ENCODE results near the gene FAM120B.

Gene FAM120B

DNA sequence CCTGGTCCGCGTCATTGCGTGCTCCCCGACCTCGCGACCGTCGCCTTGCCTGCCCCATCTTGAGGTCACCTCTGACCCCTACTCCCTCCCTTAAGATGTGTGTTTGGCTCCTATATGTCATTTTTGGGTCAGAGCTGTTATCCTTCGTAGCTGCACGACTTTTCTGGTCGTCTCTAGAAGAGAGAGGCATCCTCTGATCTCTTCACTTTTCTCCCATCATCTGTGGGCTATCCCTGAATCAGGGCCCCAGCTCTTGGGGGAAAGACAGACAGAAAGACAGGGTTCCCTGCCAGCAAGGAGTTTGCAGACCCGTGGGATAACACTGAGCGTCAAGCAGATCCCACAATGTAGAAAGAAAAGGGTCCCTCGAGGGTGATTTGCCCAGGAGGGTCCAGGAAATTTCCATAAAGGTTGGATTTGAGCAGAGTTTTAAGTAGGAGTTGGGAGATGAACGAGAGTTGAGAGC lies 555 bp downstream of the FAM120B start:
- H3K4me3 ChIP-seq (ENCODE audit: low read depth, low read length): peak overlapping the region; percentile 100
- TF ChIP-seq, protein P1, sequence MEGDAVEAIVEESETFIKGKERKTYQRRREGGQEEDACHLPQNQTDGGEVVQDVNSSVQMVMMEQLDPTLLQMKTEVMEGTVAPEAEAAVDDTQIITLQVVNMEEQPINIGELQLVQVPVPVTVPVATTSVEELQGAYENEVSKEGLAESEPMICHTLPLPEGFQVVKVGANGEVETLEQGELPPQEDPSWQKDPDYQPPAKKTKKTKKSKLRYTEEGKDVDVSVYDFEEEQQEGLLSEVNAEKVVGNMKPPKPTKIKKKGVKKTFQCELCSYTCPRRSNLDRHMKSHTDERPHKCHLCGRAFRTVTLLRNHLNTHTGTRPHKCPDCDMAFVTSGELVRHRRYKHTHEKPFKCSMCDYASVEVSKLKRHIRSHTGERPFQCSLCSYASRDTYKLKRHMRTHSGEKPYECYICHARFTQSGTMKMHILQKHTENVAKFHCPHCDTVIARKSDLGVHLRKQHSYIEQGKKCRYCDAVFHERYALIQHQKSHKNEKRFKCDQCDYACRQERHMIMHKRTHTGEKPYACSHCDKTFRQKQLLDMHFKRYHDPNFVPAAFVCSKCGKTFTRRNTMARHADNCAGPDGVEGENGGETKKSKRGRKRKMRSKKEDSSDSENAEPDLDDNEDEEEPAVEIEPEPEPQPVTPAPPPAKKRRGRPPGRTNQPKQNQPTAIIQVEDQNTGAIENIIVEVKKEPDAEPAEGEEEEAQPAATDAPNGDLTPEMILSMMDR (conservative IDR thresholded peaks at IDR 0.05; ENCODE audit: low read depth, low read length): no peak
- no peak for DNase-seq (ENCODE audit: low read depth)

DNA sequence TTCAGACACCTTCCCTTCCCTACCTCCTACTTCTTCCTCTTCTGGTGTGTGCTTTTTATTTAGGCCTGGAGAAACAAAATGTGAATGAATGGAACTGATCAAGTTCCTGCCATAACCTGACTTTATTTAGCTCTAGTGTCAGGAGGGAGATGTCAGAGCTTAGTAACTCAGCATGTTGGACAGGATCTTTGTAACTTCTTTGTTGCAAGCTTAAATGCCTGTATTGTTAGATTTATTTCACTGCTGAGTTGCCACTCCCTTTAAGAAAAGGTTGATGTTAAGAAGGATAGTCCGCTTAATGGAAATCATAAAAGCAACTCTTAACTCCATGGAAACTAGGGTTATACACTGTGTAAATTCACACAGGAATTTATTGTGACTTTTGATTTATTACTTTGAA lies 2.2 kb downstream of the FAM120B start:
- no peak overlapping the region for H3K4me3 ChIP-seq (ENCODE audit: low read depth, low read length)
- TF ChIP-seq, protein P1 (conservative IDR thresholded peaks at IDR 0.05; ENCODE audit: low read depth, low read length): no peak
- DNase-seq (ENCODE audit: low read depth): no peak

DNA sequence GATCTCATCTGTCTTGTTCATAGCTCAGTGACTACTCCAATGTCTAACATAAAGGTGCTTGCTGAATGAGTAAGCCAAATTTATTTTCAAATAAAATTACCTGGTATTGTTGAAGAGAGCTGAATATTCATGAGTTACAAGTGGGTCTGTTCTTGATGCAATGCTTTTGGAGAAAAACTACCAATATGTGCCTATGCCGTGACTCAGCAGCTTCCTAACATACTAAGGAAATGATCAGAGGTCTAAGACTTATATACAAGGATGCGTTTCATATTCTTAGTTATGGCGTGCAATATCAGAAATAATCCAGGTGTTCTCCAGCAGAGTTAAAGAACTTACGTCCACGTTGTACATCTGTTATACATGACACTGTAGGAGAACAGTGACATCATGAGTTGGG lies 5.1 kb downstream of the FAM120B start:
- DNase-seq (ENCODE audit: low read depth): peak; percentile 22
- H3K4me3 ChIP-seq (ENCODE audit: low read depth, low read length): no peak overlapping the region
- TF ChIP-seq, protein P1 (conservative IDR thresholded peaks at IDR 0.05; ENCODE audit: low read depth, low read length): no peak

DNA sequence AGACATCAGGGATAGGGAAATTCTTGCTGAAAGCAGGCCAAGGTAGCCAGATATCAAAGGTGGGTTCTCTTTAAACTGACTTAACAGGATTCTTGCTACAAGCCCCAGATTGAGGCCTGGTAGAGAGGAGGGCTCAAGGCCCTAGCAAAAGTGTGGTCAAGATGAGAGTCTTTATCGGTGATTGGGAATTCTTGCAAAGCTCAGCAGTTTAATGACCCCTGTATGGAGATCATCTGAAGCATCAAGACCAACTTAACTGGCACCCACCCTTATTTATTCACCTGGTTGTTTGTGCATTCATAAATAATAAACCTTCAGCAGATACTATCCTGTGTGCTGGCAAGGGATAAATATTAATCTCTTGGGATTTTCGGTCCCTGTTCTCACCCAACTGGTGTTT lies 6.3 kb downstream of the FAM120B start:
- TF ChIP-seq, protein P1 (conservative IDR thresholded peaks at IDR 0.05; ENCODE audit: low read depth, low read length): no peak
- DNase-seq (ENCODE audit: low read depth): no peak
- no peak overlapping the region for H3K4me3 ChIP-seq (ENCODE audit: low read depth, low read length)

DNA sequence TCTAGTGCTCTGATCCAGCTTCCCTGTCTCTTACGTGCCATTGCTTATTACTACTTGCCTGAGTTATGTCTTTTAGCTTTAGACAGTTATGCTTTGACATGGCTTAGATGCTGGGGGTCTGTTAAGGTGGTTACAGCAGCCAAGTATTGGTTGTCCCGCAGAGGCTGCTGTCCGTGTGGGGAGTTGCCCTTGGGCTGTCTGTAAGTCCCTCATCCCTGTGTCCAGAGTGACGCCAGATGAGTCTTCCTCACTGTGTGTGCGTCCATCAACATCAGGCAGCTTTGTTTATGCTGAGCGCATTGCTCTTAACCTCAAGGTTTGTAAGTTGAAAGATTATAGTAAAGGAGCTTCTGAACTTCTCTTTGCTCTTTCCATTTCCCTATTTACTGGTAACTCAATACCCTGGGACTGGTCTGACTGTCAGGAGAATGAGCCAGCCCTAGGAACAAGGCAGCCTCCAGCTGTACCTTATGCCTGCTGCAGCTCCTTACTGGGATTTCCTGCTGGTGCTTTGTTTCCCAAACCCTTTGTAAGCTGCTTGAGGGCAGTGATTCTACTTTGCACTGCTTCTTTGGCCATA lies 7.2 kb downstream of the FAM120B start:
- TF ChIP-seq, protein P1 (conservative IDR thresholded peaks at IDR 0.05; ENCODE audit: low read depth, low read length): no peak
- peak; percentile 42 for DNase-seq (ENCODE audit: low read depth)
- no peak overlapping the region for H3K4me3 ChIP-seq (ENCODE audit: low read depth, low read length)

DNA sequence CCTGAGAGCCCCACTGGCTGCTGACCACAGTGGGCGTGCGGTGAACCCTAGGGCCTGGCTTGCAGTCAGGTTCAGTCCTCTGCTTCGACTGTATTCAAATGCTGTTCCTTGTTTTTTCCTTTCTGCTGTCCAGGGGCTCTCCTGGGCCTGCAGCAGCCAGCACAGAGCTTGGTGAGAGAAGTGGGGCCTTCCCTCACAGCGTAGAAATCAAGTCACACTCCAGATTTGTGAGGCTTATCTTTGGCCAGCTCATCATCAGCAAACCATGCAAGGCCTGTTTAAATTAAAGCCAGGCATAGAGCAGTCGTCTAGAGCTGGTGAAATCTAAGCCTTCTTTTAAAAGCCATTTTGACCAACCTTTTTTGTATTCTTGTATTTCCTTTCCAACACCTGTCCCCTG lies 8.4 kb downstream of the FAM120B start:
- H3K4me3 ChIP-seq (ENCODE audit: low read depth, low read length): no peak overlapping the region
- DNase-seq (ENCODE audit: low read depth): no peak
- TF ChIP-seq, protein P1 (conservative IDR thresholded peaks at IDR 0.05; ENCODE audit: low read depth, low read length): no peak

DNA sequence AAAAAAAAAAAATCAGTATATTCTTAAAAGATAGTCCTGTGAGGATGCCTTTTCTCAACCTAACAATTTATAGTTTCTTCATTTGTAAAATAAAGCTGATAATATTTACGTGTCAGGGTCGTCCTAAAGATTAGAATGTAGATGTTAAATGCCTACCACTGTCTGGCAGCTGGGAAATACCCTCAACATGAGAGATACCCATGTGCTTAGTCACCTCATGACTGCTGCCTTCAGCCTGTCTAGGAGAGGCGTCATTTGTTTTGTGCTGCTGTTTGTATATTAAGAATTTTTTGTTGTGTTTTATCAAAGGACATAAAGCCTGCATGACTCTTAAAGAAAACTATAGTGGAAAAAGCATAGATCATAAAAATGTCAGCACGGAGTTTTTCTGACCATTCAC lies 9.5 kb downstream of the FAM120B start:
- DNase-seq (ENCODE audit: low read depth): peak; percentile 28
- no peak overlapping the region for H3K4me3 ChIP-seq (ENCODE audit: low read depth, low read length)
- TF ChIP-seq, protein P1 (conservative IDR thresholded peaks at IDR 0.05; ENCODE audit: low read depth, low read length): no peak
